Measurements from ENCODE around the gene SRGAP1.
"Not testable (repeated sequence)": the region's sequence is repeated elsewhere in the genome, so short reads cannot be mapped to it uniquely, and the experiment has no call there.

SRGAP1 gene

GRCh38 chr12:64007853-64008252, 163.4 kb downstream of the SRGAP1 start:
- DNase-seq (ENCODE audit: low read depth): no peak

GRCh38 chr12:64008596-64008995, 164.1 kb downstream of the SRGAP1 start:
- no peak for DNase-seq (ENCODE audit: low read depth)

GRCh38 chr12:64009321-64010068, 165.0 kb downstream of the SRGAP1 start:
- DNase-seq (ENCODE audit: low read depth): no peak

GRCh38 chr12:64010069-64010686, 165.7 kb downstream of the SRGAP1 start:
- DNase-seq (ENCODE audit: low read depth): no peak

GRCh38 chr12:64016521-64016920, 172.0 kb downstream of the SRGAP1 start:
- no peak for DNase-seq (ENCODE audit: low read depth)

- not testable (repeated sequence) for DNase-seq (ENCODE audit: low read depth)
Measured at GRCh38 chr12:64018116-64018515, 173.6 kb downstream of the SRGAP1 start.

- no peak for DNase-seq (ENCODE audit: low read depth)
Measured at GRCh38 chr12:64018524-64018923, 174.0 kb downstream of the SRGAP1 start.

GRCh38 chr12:64019101-64019500, 174.6 kb downstream of the SRGAP1 start:
- DNase-seq (ENCODE audit: low read depth): no peak

- DNase-seq (ENCODE audit: low read depth): no peak
Measured at GRCh38 chr12:64019654-64020053, 175.2 kb downstream of the SRGAP1 start.

- DNase-seq (ENCODE audit: low read depth): no peak
Measured at GRCh38 chr12:64025174-64025958, 180.9 kb downstream of the SRGAP1 start.

GRCh38 chr12:64027311-64027710, 182.8 kb downstream of the SRGAP1 start:
- no peak for DNase-seq (ENCODE audit: low read depth)

- no peak for DNase-seq (ENCODE audit: low read depth)
Measured at GRCh38 chr12:64028541-64028940, 184.0 kb downstream of the SRGAP1 start.

- DNase-seq (ENCODE audit: low read depth): no peak
Measured at GRCh38 chr12:64029013-64029857, 184.7 kb downstream of the SRGAP1 start.

- DNase-seq (ENCODE audit: low read depth): no peak
Measured at GRCh38 chr12:64030155-64030554, 185.7 kb downstream of the SRGAP1 start.

GRCh38 chr12:64034056-64034455, 189.6 kb downstream of the SRGAP1 start:
- DNase-seq (ENCODE audit: low read depth): not testable (repeated sequence)

GRCh38 chr12:64034901-64035576, 190.5 kb downstream of the SRGAP1 start:
- DNase-seq (ENCODE audit: low read depth): no peak

GRCh38 chr12:64036414-64036813, 191.9 kb downstream of the SRGAP1 start:
- no peak for DNase-seq (ENCODE audit: low read depth)

- no peak for DNase-seq (ENCODE audit: low read depth)
Measured at GRCh38 chr12:64039281-64039871, 194.9 kb downstream of the SRGAP1 start.

GRCh38 chr12:64042911-64043310, 198.4 kb downstream of the SRGAP1 start:
- DNase-seq (ENCODE audit: low read depth): no peak

- no peak for DNase-seq (ENCODE audit: low read depth)
Measured at GRCh38 chr12:64044191-64044590, 199.7 kb downstream of the SRGAP1 start.

- DNase-seq (ENCODE audit: low read depth): no peak
Measured at GRCh38 chr12:64051057-64051456, 206.6 kb downstream of the SRGAP1 start.

All from stimulated activated CD8-positive, alpha-beta memory T cell treated with anti-CD3 and anti-CD28 coated beads, Interleukin-7, amount 100 ng/mL, for 24 hours (primary cell).